Subcutaneous adipose tissue (tissue), 4 donors: ENCODE data around the gene CRACR2A. TPM values are rescaled to one million over a fixed set of nuclear protein-coding genes. Genes with fewer than 3 reads are reported as not detected.

Experiments used
- CTCF ChIP-seq: fragments of 450-650 bp; IDR thresholded peaks from one replicate; pipeline ENCODE4 v1.5.1; 2016; ENCODE audit warnings: low read depth, mild to moderate bottlenecking, control low read depth, antibody characterized with exemption, moderate library complexity
- small RNA-seq: library from RNA; depleted of rRNA; stranded (forward); fragments of <200 nt; gene quantifications from one replicate; pipeline ENCODE3, GENCODE V24; 2016
- total RNA-seq, 4 donors: library from RNA; depleted of rRNA; stranded (reverse); fragments of >200 nt; gene quantifications; one replicate each; pipeline ENCODE4 v1.1.0, GENCODE V29; 2016

The CRACR2A gene
- total RNA-seq, 4 donors from 2014 or later: 3.8 to 6.8 (median 6.2) TPM

GRCh38 chr12:3572560-3572959 lies 180.3 kb downstream of the CRACR2A start:
- no peak for TF ChIP-seq CTCF

GRCh38 chr12:3571724-3572123 lies 181.2 kb downstream of the CRACR2A start:
- TF ChIP-seq CTCF: no peak

GRCh38 chr12:3571323-3571722 lies 181.6 kb downstream of the CRACR2A start:
- TF ChIP-seq CTCF: no peak

- no peak for TF ChIP-seq CTCF
Observed at GRCh38 chr12:3568695-3569094, 184.2 kb downstream of the CRACR2A start.

GRCh38 chr12:3565985-3566384 lies 186.9 kb downstream of the CRACR2A start:
- no peak for TF ChIP-seq CTCF

Small RNAs within 50 kb of the gene (small RNA-seq; reads per million reads assigned to genes)
- not detected for gene RNU6-174P

Other genes starting within 250 kb of the CRACR2A start
- gene PARP11, start 120.3 kb upstream of the CRACR2A start, total RNA-seq: 10 to 100 TPM in 1 of 4 donors, 1 to 10 TPM in 3; 5.3 to 10.3 (median 8.6) TPM